K562 (cell line): ENCODE data around the gene EPHA10. TPM values are rescaled to one million over a fixed set of nuclear protein-coding genes. Genes with fewer than 3 reads are reported as not detected.
A peak's percentile ranks its signal among the peaks of the same experiment; 100 is the strongest.

ENCODE experiments used
- BRF2 ChIP-seq: IDR thresholded peaks from 3 replicates; pipeline ENCODE4 v1.6.1; 2011; ENCODE audit warnings: borderline replicate concordance, mild to moderate bottlenecking; ENCODE audit not compliant: insufficient read length, insufficient read depth
- CREB3 ChIP-seq: fragments of 450-650 bp; conservative IDR thresholded peaks from 2 replicates; pipeline ENCODE4 v1.6.1; 2016; ENCODE audit warnings: missing genetic modification characterization, low read depth, mild to moderate bottlenecking, missing compliant biosample characterization, moderate library complexity
- CREBBP ChIP-seq: IDR thresholded peaks from one replicate; pipeline ENCODE4 v1.6.1; 2012; ENCODE audit warnings: low read depth, mild to moderate bottlenecking, control low read depth, inconsistent platforms, low read length
- EWSR1 ChIP-seq: fragments of 450-650 bp; IDR thresholded peaks from 2 replicates; pipeline ENCODE4 v1.6.1; 2018; ENCODE audit warnings: borderline replicate concordance, mild to moderate bottlenecking, low read depth, moderate library complexity; ENCODE audit not compliant: partially characterized antibody
- GABPB1 ChIP-seq: sonication (generic); formaldehyde crosslinking; IDR thresholded peaks from 2 replicates; pipeline ENCODE4 v1.8.0; 2022; ENCODE audit warnings: mild to moderate bottlenecking, missing genetic modification reagents
- GTF2B ChIP-seq: IDR thresholded peaks from 2 replicates; pipeline ENCODE4 v1.6.1; 2011; ENCODE audit not compliant: insufficient read length; ENCODE audit errors: extremely low read depth
- GTF2E2 ChIP-seq: fragments of 200-800 bp; sonication (Bioruptor generic); IDR thresholded peaks from 2 replicates; pipeline ENCODE4 v1.6.1; 2016; ENCODE audit warnings: missing genetic modification characterization, missing compliant biosample characterization
- NFIC ChIP-seq: fragments of 450-650 bp; IDR thresholded peaks from 2 replicates; pipeline ENCODE4 v1.6.1; 2017; ENCODE audit warnings: mild to moderate bottlenecking, inconsistent platforms
- NR1H2 ChIP-seq: sonication (generic); formaldehyde crosslinking; IDR thresholded peaks from 2 replicates; pipeline ENCODE4 v1.4.0; 2020; ENCODE audit warnings: mild to moderate bottlenecking, missing genetic modification reagents
- POLR2B ChIP-seq: fragments of 450-650 bp; IDR thresholded peaks from 2 replicates; pipeline ENCODE4 v1.6.1; 2018; ENCODE audit warnings: low read depth; ENCODE audit not compliant: partially characterized antibody
- PRDM10 ChIP-seq: fragments of 450-650 bp; IDR thresholded peaks from 2 replicates; pipeline ENCODE4 v1.6.1; 2018; ENCODE audit not compliant: partially characterized antibody
- RNF2 ChIP-seq: sonication (generic); IDR thresholded peaks from 2 replicates; pipeline ENCODE4 v1.6.1; 2016
- RUNX1 ChIP-seq: sonication (generic); IDR thresholded peaks from 2 replicates; pipeline ENCODE4 v1.6.1; 2016; ENCODE audit warnings: antibody characterized with exemption, low read depth
- TCF3 ChIP-seq: sonication (generic); formaldehyde crosslinking; IDR thresholded peaks from 2 replicates; pipeline ENCODE4 v1.4.0; 2020; ENCODE audit warnings: mild to moderate bottlenecking, missing genetic modification reagents
- ZNF124 ChIP-seq: sonication (generic); formaldehyde crosslinking; IDR thresholded peaks from 2 replicates; pipeline ENCODE4 v1.8.1; 2022; ENCODE audit warnings: missing genetic modification reagents
- ZNF197 ChIP-seq: fragments of 200-800 bp; sonication (Bioruptor generic); IDR thresholded peaks from 2 replicates; pipeline ENCODE4 v1.6.1; 2016; ENCODE audit warnings: low read depth, missing genetic modification characterization, missing compliant biosample characterization
- polyA plus RNA-seq, 8 experiments: library from polyadenylated mRNA; depleted of rRNA in 4 of 8; stranded (reverse) in 5 of 8; unstranded in 3 of 8; fragments of >200 nt; fragmentation: Nextera tagmentation in 2 of 8; fragmentation: Illumina TruSeq in 1 of 8; extraction: Ambion mirVana in 2 of 8; extraction: Trizol in 1 of 8; gene quantifications; 2 replicates each; pipeline versions ENCODE4 v1.2.1 to v1.2.3, GENCODE V29; 2011 to 2014; ENCODE audit warnings: inconsistent platforms in 1 of 8, missing spikeins in 1 of 8
- total RNA-seq, 7 experiments: library from RNA; depleted of rRNA in 6 of 7; stranded (reverse); fragments of >200 nt in 6 of 7; fragmentation: Illumina TruSeq in 2 of 7; extraction: Trizol in 2 of 7; gene quantifications; 2 replicates each; pipeline versions ENCODE4 v1.2.1 to v1.2.3, GENCODE V29; 2011 to 2021; ENCODE audit warnings: low replicate concordance in 1 of 7
- TF ChIP-seq, protein P1 (sequence below): fragments of 250-450 bp; sonication (Bioruptor Pico); IDR thresholded peaks from 2 replicates; pipeline ENCODE4 v1.6.1; 2021; ENCODE audit warnings: mild to moderate bottlenecking
- TF ChIP-seq, protein P2 (sequence below): fragments of 250-450 bp; sonication (Bioruptor Pico); IDR thresholded peaks from 2 replicates; pipeline ENCODE4 v1.5.0; 2021; ENCODE audit warnings: mild to moderate bottlenecking, borderline replicate concordance

The EPHA10 gene
- total and polyA plus RNA-seq, 9 of the 15 experiments (the other 6 are each of a cell fraction or from before 2014, with no cell fraction given): 0.03 TPM; not detected in 8

- TF ChIP-seq, protein P1, sequence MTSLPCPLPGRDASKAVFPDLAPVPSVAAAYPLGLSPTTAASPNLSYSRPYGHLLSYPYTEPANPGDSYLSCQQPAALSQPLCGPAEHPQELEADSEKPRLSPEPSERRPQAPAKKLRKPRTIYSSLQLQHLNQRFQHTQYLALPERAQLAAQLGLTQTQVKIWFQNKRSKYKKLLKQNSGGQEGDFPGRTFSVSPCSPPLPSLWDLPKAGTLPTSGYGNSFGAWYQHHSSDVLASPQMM (CRISPR knock-in tag): no peak
- TF ChIP-seq GTF2E2 (tag) (no peak), ZNF197 (CRISPR knock-in tag) (no peak), PRDM10 (no peak), TCF3 (CRISPR knock-in tag) (peak; percentile 21), BRF2 (no peak), CREBBP (no peak), GABPB1 (CRISPR knock-in tag) (peak; percentile 89), NR1H2 (CRISPR knock-in tag) (no peak; the same call in 1 of the 2 replicates), POLR2B (peak; percentile 90), ZNF124 (peak; percentile 81; the same call in 1 of the 2 replicates), RNF2 (peak; percentile 54; the same call in 1 of the 2 replicates), GTF2B (no peak), CREB3 (tag) (no peak), NFIC (no peak), RUNX1 (no peak), EWSR1 (no peak)
- TF ChIP-seq, protein P2, sequence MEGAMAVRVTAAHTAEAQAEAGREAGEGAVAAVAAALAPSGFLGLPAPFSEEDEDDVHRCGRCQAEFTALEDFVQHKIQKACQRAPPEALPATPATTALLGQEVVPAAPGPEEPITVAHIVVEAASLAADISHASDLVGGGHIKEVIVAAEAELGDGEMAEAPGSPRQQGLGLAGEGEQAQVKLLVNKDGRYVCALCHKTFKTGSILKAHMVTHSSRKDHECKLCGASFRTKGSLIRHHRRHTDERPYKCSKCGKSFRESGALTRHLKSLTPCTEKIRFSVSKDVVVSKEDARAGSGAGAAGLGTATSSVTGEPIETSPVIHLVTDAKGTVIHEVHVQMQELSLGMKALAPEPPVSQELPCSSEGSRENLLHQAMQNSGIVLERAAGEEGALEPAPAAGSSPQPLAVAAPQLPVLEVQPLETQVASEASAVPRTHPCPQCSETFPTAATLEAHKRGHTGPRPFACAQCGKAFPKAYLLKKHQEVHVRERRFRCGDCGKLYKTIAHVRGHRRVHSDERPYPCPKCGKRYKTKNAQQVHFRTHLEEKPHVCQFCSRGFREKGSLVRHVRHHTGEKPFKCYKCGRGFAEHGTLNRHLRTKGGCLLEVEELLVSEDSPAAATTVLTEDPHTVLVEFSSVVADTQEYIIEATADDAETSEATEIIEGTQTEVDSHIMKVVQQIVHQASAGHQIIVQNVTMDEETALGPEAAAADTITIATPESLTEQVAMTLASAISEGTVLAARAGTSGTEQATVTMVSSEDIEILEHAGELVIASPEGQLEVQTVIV (CRISPR knock-in tag): no peak
Observed at GRCh38 chr1:37692078-37692833, 72.7 kb downstream of the EPHA10 start, which contains the start of gene CDCA8 (continued).
